ENCODE data around the gene LRPAP1.
"Not testable (repeated sequence)": the region's sequence is repeated elsewhere in the genome, so short reads cannot be mapped to it uniquely, and the experiment has no call there.

GRCh38 chr4:3546721-3547120, 14.5 kb upstream of the LRPAP1 start:
- TF ChIP-seq CTCF (conservative IDR thresholded peaks at IDR 0.05; ENCODE audit: low read length); EZH2phosphoT487 (IDR thresholded peaks at IDR 0.05; ENCODE audit: borderline replicate concordance): not testable (repeated sequence)
